Heart left ventricle (tissue), 16 donors: ENCODE measurements around the gene CEND1. TPM values are rescaled to one million over a fixed set of nuclear protein-coding genes. Genes with fewer than 3 reads are reported as not detected.
"Not testable (repeated sequence)": the region's sequence is repeated elsewhere in the genome, so short reads cannot be mapped to it uniquely, and the experiment has no call there.

Experiments used
- ATAC-seq, 4 donors: fragments of 200-7000 bp; cut with Tn5 transposase; one replicate each; pipeline ENCODE4 v1.9.1; 2020 to 2022; ENCODE audit warnings: moderate library complexity in 4 of 4, mild to moderate bottlenecking in 3 of 4, moderate number of reproducible peaks in 1 of 4
- DNase-seq, 5 donors: peaks; one replicate each; pipeline ENCODE4 v3.0.0-alpha.2; 2020
- H3K27ac ChIP-seq, 12 donors: fragments of 200-600 bp; sonication (generic) in 4 of 12; one replicate each; pipeline versions ENCODE4 v1.5.0 to v1.8.0; 2016 to 2022; ENCODE audit warnings: mild to moderate bottlenecking in 2 of 12
- H3K27me3 ChIP-seq, 9 donors: fragments of 200-600 bp; sonication (generic) in 2 of 9; one replicate each; pipeline versions ENCODE4 v1.5.1 to v1.8.0; 2016 to 2022; ENCODE audit warnings: mild to moderate bottlenecking in 3 of 9
- H3K36me3 ChIP-seq, 9 donors: fragments of 200-600 bp; sonication (generic) in 2 of 9; one replicate each; pipeline versions ENCODE4 v1.5.0 to v1.8.0; 2018 to 2022; ENCODE audit warnings: mild to moderate bottlenecking in 2 of 9
- H3K4me1 ChIP-seq, 12 donors: fragments of 200-600 bp; sonication (generic) in 4 of 12; one replicate each; pipeline versions ENCODE4 v1.5.0 to v1.8.0; 2016 to 2022; ENCODE audit warnings: mild to moderate bottlenecking in 3 of 12
- H3K4me3 ChIP-seq, 12 donors: fragments of 200-600 bp; sonication (generic) in 4 of 12; one replicate each; pipeline versions ENCODE4 v1.5.0 to v1.8.0; 2017 to 2022; ENCODE audit warnings: mild to moderate bottlenecking in 9 of 12, moderate library complexity in 4 of 12
- H3K9me3 ChIP-seq, 12 donors: fragments of 200-600 bp; sonication (generic) in 4 of 12; one replicate each; pipeline versions ENCODE4 v1.5.0 to v1.8.0; 2016 to 2022; ENCODE audit warnings: mild to moderate bottlenecking in 1 of 12
- CTCF ChIP-seq, 12 donors: fragments of 200-600 bp; sonication (generic) in 4 of 12; IDR thresholded peaks; one replicate each; pipeline versions ENCODE4 v1.5.0 to v1.8.0; 2018 to 2022; ENCODE audit warnings: antibody characterized with exemption in 12 of 12, mild to moderate bottlenecking in 5 of 12
- POLR2A ChIP-seq, 2 donors: fragments of 450-650 bp; IDR thresholded peaks; one replicate each; pipeline ENCODE4 v1.6.1; 2017; ENCODE audit warnings: antibody characterized with exemption in 2 of 2, mild to moderate bottlenecking in 2 of 2, moderate library complexity in 2 of 2
- WGBS, 4 donors: extraction: QIAGEN DNeasy Blood & Tissue Kit in 2 of 4; methylation state at CpG; one replicate each; pipeline versions ENCODE4 v1.1.5 to v1.1.7; 2013 to 2018; 5-methylcytosine and 5-hydroxymethylcytosine counted together
- intact Hi-C, 10 donors: fragments of 100-400 bp; cut with DNase I; formaldehyde crosslinking; loops; one replicate each; pipeline versions ENCODE4 v1.11.1 to v1.14.2; 2022
- polyA plus RNA-seq, 2 donors: library from polyadenylated mRNA; stranded (reverse); fragments of 200-250 nt; gene quantifications; one replicate each; pipeline ENCODE4 v1.2.3, GENCODE V29; 2013
- total RNA-seq, 9 donors: library from RNA; depleted of rRNA in 2 of 9; stranded (reverse); fragments of >200 nt in 2 of 9; fragmentation: NEBNext Ultra II Directional in 3 of 9; extraction: Animal tissue kit (Norgen Biotek cat#: 25700) in 3 of 9; gene quantifications; one replicate each; pipeline versions ENCODE4 v1.1.0 to v1.2.4, GENCODE V29; 2016 to 2023
- donor health status: ischemic (EF 13 %, LVEDD 7.1; RV severe dilation, severe dysfunction).
- donor health status: healthy with polysubstance abuse.
- donor health status: DM: no; HTN: yes; CAD: no.
- donor health status: DM: no; HTN: no; CAD: no.
- donor health status: ischemic (EF 25% LVEDD 6.9; RV normal size, moderate dysfunction).
- donor health status: ischemic (EF 25% LVEDD 5.7; RV mildly dilated, moderate dysfunction).
- donor health status: healthy.
- donor health status: DM: yes; HTN: yes; CAD: no.
- donor health status: ischemic (EF 35%, LVEDD 5.7; RV mildly dilated, moderate dysfunction).
- donor health status: nonischemic (EF 11% LVEDD 7.7; RV severe dilation, severe dysfunction).
- donor health status: DM: yes; HTN: yes; CAD: no.
- donor health status: PGD.
- donor health status: ischemic (EF 29% LVEDD 5.4; RV normal size, mild dysfunction).
- donor health status: nonischemic (EF 23%, LVEDD 6.1; RV moderate dilation, normal function).

CEND1 gene
- total and polyA plus RNA-seq, 11 donors = 0.25 to 1.1 (median 0.44) TPM; not detected in 2

GRCh38 chr11:746289-747157 lies 43.4 kb downstream of the CEND1 start:
- ATAC-seq = peak; percentile 22 to 53 (median 31)

GRCh38 chr11:745428-745827 lies 44.5 kb downstream of the CEND1 start:
- H3K27me3 ChIP-seq = no peaks in the 10 kb centered on the region
- ATAC-seq = no peak
- H3K27ac ChIP-seq = no peak overlapping the region
- H3K36me3 ChIP-seq = no peaks in the 10 kb centered on the region
- no peak for DNase-seq
- intact Hi-C loops = no loop called here
- H3K9me3 ChIP-seq = no peaks in the 10 kb centered on the region
- peaks cover 6 to 31% (median 16%) of the 10 kb centered on the region in 12 donors for H3K4me1 ChIP-seq
- WGBS, 4 donors = 37 to 45% (median 40%) methylated on average over 1 of the region's 1 CpG
- no peak for TF ChIP-seq POLR2A (IDR thresholded peaks at IDR 0.05)
- TF ChIP-seq CTCF (IDR thresholded peaks at IDR 0.05) = no peak
- H3K4me3 ChIP-seq = no peak overlapping the region

More at GRCh38 chr11:746289-747157, 43.4 kb downstream of the CEND1 start:
- no peak for DNase-seq
- H3K27me3 ChIP-seq = no peaks in the 10 kb centered on the region
- TF ChIP-seq POLR2A (IDR thresholded peaks at IDR 0.05) (no peak), CTCF (IDR thresholded peaks at IDR 0.05) (no peak)
- no peaks in the 10 kb centered on the region for H3K9me3 ChIP-seq
- H3K36me3 ChIP-seq = no peaks in the 10 kb centered on the region
- intact Hi-C loops = no loop called here
- H3K27ac ChIP-seq = peak overlapping the region; percentile 14 to 92 (median 90)
- WGBS, 4 donors = 26 to 42% (median 30%) methylated on average over 26 to 46 of the region's 46 CpGs
- peaks cover 6 to 31% (median 16%) of the 10 kb centered on the region in 12 donors for H3K4me1 ChIP-seq
- H3K4me3 ChIP-seq = peak overlapping the region; percentile 86 to 100 (median 96)

DNA sequence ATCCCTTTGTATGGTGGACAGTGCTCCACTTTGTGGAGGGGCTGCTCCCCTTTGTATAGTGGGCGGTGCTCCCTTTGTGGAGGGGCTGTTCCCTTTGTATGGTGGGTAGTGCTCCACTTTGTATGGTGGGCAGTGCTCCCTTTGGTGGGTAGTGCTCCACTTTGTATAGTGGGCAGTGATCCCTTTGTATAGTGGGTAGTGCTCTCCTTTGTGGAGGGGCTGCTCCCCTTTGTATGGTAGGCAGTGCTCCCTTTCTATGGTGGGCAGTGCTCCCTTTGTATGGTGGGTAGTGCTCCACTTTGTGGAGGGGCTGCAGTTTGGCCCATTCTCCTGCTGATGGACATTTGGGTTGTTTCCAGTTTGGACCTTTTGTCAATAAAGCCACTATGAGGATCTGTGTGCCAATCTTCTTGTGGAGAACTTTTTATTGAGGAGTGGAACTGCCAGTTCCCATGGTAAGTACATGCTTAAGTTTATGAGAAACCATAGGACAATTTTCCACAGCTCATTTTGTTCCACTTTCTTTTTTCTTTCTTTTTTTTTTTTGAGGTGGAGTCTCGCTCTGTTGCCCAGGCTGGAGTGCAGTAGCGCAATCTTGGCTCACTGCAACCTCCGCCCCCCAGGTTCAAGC lies 47.2 kb downstream of the CEND1 start:
- no peak for DNase-seq
- H3K9me3 ChIP-seq = no peaks in the 10 kb centered on the region
- intact Hi-C loops = no loop called here
- 95 to 99% (median 97%) methylated on average over 4 of the region's 4 CpGs for WGBS, 4 donors
- no peak overlapping the region for H3K27ac ChIP-seq
- peaks cover 0 to 15% (median 5%) of the 10 kb centered on the region in 12 donors for H3K4me1 ChIP-seq
- ATAC-seq = no peak
- H3K36me3 ChIP-seq = no peaks in the 10 kb centered on the region
- no peak for TF ChIP-seq POLR2A (IDR thresholded peaks at IDR 0.05)
- no peak for TF ChIP-seq CTCF (IDR thresholded peaks at IDR 0.05)
- H3K4me3 ChIP-seq = no peak overlapping the region
- H3K27me3 ChIP-seq = no peaks in the 10 kb centered on the region

GRCh38 chr11:742156-742546 lies 47.7 kb downstream of the CEND1 start:
- H3K27ac ChIP-seq = no peak overlapping the region
- H3K36me3 ChIP-seq = no peaks in the 10 kb centered on the region
- ATAC-seq = no peak
- 82 to 94% (median 87%) methylated on average over 3 of the region's 3 CpGs for WGBS, 4 donors
- H3K4me3 ChIP-seq = no peak overlapping the region
- TF ChIP-seq POLR2A (IDR thresholded peaks at IDR 0.05) (no peak), CTCF (IDR thresholded peaks at IDR 0.05) (no peak)
- H3K27me3 ChIP-seq = no peaks in the 10 kb centered on the region
- H3K9me3 ChIP-seq = no peaks in the 10 kb centered on the region
- no peak for DNase-seq
- intact Hi-C loops = no loop called here
- peaks cover 0 to 16% (median 5%) of the 10 kb centered on the region in 12 donors for H3K4me1 ChIP-seq

- ATAC-seq = peak in 2 of 4 donors; percentile 41
- H3K4me3 ChIP-seq, H3K36me3 ChIP-seq, DNase-seq, H3K27ac ChIP-seq, H3K9me3 ChIP-seq, H3K4me1 ChIP-seq, H3K27me3 ChIP-seq: not testable (repeated sequence)
- 37 to 54% (median 47%) methylated on average over 10 of the region's 10 CpGs for WGBS, 4 donors
- intact Hi-C loops = loop anchor here in 1 of 10 donors (10.0 kb wide), 1 partner anchor 57 kb away; the partner anchor contains the start of genes CEND1 and SLC25A22
Observed at GRCh38 chr11:737899-738298, 52.0 kb downstream of the CEND1 start.
